NCI-H128 (cell line): ENCODE data around the gene SPATA6L.

Experiments
- DNase-seq: peaks from one replicate; lab custom pipeline; 2025; ENCODE audit not compliant: unreplicated experiment; lab: John Stamatoyannopoulos, UW

Gene SPATA6L

GRCh38 chr9:4666042-4666699, at the start of gene SPATA6L:
Gene SPATA6L (minus strand): TSS chr9:4666480. CDS start chr9:4666250, 230 bp downstream.
- DNase-seq: peak; percentile 49

- DNase-seq: no peak
Observed at GRCh38 chr9:4714266-4715016, 48.2 kb upstream of the SPATA6L start.

GRCh38 chr9:4713849-4714248, 47.6 kb upstream of the SPATA6L start:
- DNase-seq: no peak

- no peak for DNase-seq
Observed at GRCh38 chr9:4709380-4709779, 43.1 kb upstream of the SPATA6L start.

GRCh38 chr9:4706971-4707622, 40.8 kb upstream of the SPATA6L start:
- no peak for DNase-seq

- DNase-seq: no peak
Observed at GRCh38 chr9:4706021-4706420, 39.7 kb upstream of the SPATA6L start.

- no peak for DNase-seq
Observed at GRCh38 chr9:4704129-4704528, 37.8 kb upstream of the SPATA6L start.

GRCh38 chr9:4701526-4701925, 35.2 kb upstream of the SPATA6L start:
- DNase-seq: no peak

- DNase-seq: no peak
Observed at GRCh38 chr9:4700932-4701331, 34.7 kb upstream of the SPATA6L start.

GRCh38 chr9:4700091-4700490, 33.8 kb upstream of the SPATA6L start:
- DNase-seq: no peak

- DNase-seq: no peak
Observed at GRCh38 chr9:4691795-4692194, 25.5 kb upstream of the SPATA6L start.

GRCh38 chr9:4690144-4690543, 23.9 kb upstream of the SPATA6L start:
- no peak for DNase-seq

- no peak for DNase-seq
Observed at GRCh38 chr9:4689687-4690104, 23.4 kb upstream of the SPATA6L start.

- DNase-seq: no peak
Observed at GRCh38 chr9:4689021-4689420, 22.7 kb upstream of the SPATA6L start.

- DNase-seq: no peak
Observed at GRCh38 chr9:4686584-4686983, 20.3 kb upstream of the SPATA6L start.

- DNase-seq: no peak
Observed at GRCh38 chr9:4686112-4686511, 19.8 kb upstream of the SPATA6L start.

- no peak for DNase-seq
Observed at GRCh38 chr9:4684820-4685219, 18.5 kb upstream of the SPATA6L start.

GRCh38 chr9:4680750-4681149, 14.5 kb upstream of the SPATA6L start:
- no peak for DNase-seq

GRCh38 chr9:4680173-4680525, 13.9 kb upstream of the SPATA6L start:
- no peak for DNase-seq

- peak; percentile 89 for DNase-seq
Observed at GRCh38 chr9:4679268-4680172, 13.2 kb upstream of the SPATA6L start, which contains the start of gene CDC37L1. Gene CDC37L1 (plus strand): TSS chr9:4679569. CDS start chr9:4679768, 199 bp downstream.

- no peak for DNase-seq
Observed at GRCh38 chr9:4678679-4679267, 12.5 kb upstream of the SPATA6L start.
